WI38 (cell line): ENCODE measurements around the gene IKBKG.

Experiments
- H3K4me3 ChIP-seq: 2 replicates; pipeline ENCODE4 v1.5.1; 2011; ENCODE audit warnings: low read depth, mild to moderate bottlenecking, control low read depth, low read length
- CTCF ChIP-seq: IDR thresholded peaks from 2 replicates; pipeline ENCODE4 v1.5.1; 2012; ENCODE audit warnings: low read depth, mild to moderate bottlenecking, control low read depth, low read length

The IKBKG gene

DNA sequence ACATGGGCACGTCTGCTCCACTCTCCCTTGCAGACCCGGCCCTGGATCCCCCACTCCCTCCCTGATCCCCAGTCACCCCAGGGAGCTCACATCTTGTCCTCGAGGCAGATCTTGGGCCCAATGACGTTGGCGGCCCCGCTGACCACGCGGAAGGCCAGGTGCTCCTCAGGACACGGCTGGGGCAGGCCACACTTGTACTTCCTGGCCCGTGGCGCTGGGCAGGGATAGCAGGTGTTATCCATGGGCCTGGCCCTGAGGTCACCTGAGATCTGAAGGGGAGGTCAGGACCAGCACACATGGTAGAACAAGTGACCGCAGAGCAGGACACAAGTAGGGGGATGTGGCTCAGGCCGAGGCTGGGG lies 39.1 kb upstream of the IKBKG start:
- H3K4me3 ChIP-seq, result no peak overlapping the region
- TF ChIP-seq CTCF, result no peak

- TF ChIP-seq CTCF, result no peak
These were observed 38.0 kb upstream of the IKBKG start for GRCh38 chrX:154509455-154509854.

DNA sequence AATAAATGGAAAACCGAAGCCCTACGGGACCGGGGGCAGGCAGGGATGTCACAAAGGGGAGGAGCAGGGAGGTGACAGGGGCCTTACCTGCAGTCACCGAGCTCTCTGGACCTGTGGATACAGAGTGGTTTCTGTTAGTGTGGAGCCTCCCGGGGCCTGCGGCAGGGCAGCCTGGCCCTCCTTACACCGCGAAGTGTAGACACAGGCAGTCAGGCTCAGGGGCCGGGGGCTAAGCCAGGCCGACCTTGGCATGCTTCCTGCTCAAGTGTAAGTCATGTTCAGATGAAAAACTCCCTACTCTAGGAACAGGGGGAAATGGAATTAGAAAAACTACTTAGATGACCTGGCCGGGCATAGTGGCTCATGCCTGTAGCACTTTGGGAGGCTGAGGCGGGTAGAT lies 35.7 kb upstream of the IKBKG start:
- TF ChIP-seq CTCF, result no peak
- H3K4me3 ChIP-seq, result no peak overlapping the region

More at GRCh38 chrX:154509455-154509854, 38.0 kb upstream of the IKBKG start:
- H3K4me3 ChIP-seq, result no peak overlapping the region

DNA sequence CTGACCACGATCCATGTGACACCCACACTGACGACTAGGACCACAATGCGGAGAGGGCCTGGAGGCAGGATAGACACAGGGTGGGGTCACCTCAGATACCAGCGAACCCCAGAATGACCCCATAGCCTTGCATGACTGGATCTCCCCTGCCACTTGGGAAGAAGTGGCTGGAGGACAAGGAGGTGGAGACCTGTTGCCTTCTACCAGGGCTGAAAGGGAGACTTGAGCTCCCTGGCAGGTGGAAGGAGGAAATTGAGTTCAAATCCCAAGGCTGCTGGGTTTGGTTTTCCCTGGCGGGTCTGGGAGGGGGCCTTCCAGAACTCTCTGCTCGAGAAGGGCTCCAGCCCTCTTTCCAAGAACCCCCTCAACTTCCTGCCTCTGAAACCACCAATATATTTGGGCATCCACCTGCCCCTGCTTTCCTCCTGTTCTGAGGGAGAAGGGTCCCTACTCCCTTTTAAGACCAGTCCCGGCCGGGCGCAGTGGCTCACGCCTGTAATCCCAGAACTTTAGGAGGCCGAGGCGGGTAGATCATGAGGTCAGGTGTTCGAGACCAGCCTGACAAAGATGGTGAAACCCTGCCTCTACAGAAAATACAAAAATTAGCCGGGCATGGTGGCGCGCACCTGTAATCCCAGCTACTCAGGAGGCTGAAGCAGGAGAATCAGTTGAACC lies 34.4 kb upstream of the IKBKG start:
- no peak for TF ChIP-seq CTCF

GRCh38 chrX:154513716-154514115 lies 33.7 kb upstream of the IKBKG start:
- no peak overlapping the region for H3K4me3 ChIP-seq
- no peak for TF ChIP-seq CTCF

More for the DNA sequence above, 34.4 kb upstream of the IKBKG start:
- H3K4me3 ChIP-seq, result no peak overlapping the region

DNA sequence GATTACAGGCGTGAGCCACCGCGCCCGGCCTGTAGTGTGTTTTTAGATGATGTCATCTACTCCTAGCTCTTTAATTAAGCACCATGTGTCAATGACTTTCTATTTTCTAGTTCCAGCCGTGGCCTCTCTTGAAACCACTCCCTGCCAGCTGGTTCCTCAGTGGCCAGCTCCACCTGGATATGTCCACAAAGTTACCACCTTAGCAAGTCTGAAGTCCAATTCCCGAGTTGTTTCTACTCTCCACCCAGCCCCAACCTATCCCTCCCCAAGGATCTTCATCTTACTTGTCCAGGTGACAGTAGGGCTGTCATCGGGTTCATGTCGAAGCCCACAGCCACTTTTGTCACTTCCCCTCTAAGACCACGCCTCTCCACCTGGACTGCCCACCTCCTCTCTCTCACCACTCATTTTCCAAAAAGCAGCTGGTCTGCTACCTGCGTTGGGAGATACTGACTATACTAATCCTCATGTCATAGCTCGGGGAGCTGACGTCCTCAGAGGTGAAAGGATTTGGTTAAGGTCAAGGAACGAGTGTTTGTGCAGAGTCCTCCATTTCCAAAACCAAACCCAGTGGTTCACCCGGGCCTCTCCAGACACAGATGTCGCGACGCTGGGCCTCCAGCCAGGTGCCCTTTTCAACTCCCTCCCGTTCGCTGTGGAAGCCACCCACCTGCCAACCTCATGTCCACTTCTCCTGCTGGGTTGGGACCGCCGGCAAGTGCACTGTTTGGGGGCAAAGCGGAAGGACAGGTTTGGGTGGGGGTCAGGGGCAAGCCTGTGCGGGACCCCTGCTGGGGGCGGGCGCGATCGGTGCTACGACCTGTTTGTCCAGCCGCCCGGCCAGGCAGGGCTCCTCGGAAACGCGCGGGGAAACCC lies 32.1 kb upstream of the IKBKG start:
- TF ChIP-seq CTCF, result no peak
- H3K4me3 ChIP-seq, result peak overlapping the region; percentile 58
